ENCODE data around the gene PPIG.
"Not testable (repeated sequence)": the region's sequence is repeated elsewhere in the genome, so short reads cannot be mapped to it uniquely, and the experiment has no call there.

Gene PPIG

GRCh38 chr2:169598982-169599381, 14.8 kb downstream of the PPIG start:
- no peak for DNase-seq

GRCh38 chr2:169599568-169599967, 15.4 kb downstream of the PPIG start:
- no peak for DNase-seq

- no peak for DNase-seq
These were observed 25.1 kb downstream of the PPIG start for GRCh38 chr2:169609264-169609663.

GRCh38 chr2:169613876-169614275, 29.7 kb downstream of the PPIG start:
- DNase-seq, result no peak

GRCh38 chr2:169615982-169616381, 31.8 kb downstream of the PPIG start:
- not testable (repeated sequence) for DNase-seq

- no peak for DNase-seq
These were observed 35.8 kb downstream of the PPIG start for GRCh38 chr2:169619946-169620345.

GRCh38 chr2:169620509-169620908, 36.4 kb downstream of the PPIG start:
- no peak for DNase-seq

- no peak for DNase-seq
These were observed 39.1 kb downstream of the PPIG start for GRCh38 chr2:169623235-169623634.

GRCh38 chr2:169625781-169626180, 41.6 kb downstream of the PPIG start:
- DNase-seq, result no peak

- no peak for DNase-seq
These were observed 52.4 kb downstream of the PPIG start for GRCh38 chr2:169636440-169637097.

- DNase-seq, result no peak
These were observed 53.5 kb downstream of the PPIG start for GRCh38 chr2:169637620-169638019.

GRCh38 chr2:169640104-169640503, 56.0 kb downstream of the PPIG start:
- no peak for DNase-seq

- DNase-seq, result no peak
These were observed 57.3 kb downstream of the PPIG start for GRCh38 chr2:169641464-169641863.

- DNase-seq, result no peak
These were observed 60.0 kb downstream of the PPIG start for GRCh38 chr2:169644173-169644572.

GRCh38 chr2:169647496-169647895, 63.3 kb downstream of the PPIG start:
- no peak for DNase-seq

- DNase-seq, result no peak
These were observed 65.1 kb downstream of the PPIG start for GRCh38 chr2:169649278-169649677.

- no peak for DNase-seq
These were observed 69.5 kb downstream of the PPIG start for GRCh38 chr2:169653636-169654035.

GRCh38 chr2:169656164-169656563, 72.0 kb downstream of the PPIG start:
- no peak for DNase-seq

GRCh38 chr2:169658877-169659276, 74.7 kb downstream of the PPIG start:
- DNase-seq, result no peak

GRCh38 chr2:169659320-169659719, 75.2 kb downstream of the PPIG start:
- no peak for DNase-seq

- DNase-seq, result no peak
These were observed 77.1 kb downstream of the PPIG start for GRCh38 chr2:169661265-169661664.

GRCh38 chr2:169662744-169663143, 78.6 kb downstream of the PPIG start:
- no peak for DNase-seq

- no peak for DNase-seq
These were observed 79.1 kb downstream of the PPIG start for GRCh38 chr2:169663247-169663646.

- DNase-seq, result no peak
These were observed 80.4 kb downstream of the PPIG start for GRCh38 chr2:169664600-169664977.

Data from NCI-H510A treated with DMSO at 0.1 percent for 48 hours (cell line).